ENCODE data around the gene MTHFD2L. TPM values are rescaled to one million over a fixed set of nuclear protein-coding genes. Genes with fewer than 3 reads are reported as not detected.

Gene MTHFD2L
- total and polyA plus RNA-seq, 2 of the 8 experiments (the other 6 are each of a cell fraction or from before 2014, with no cell fraction given): 5.4 to 15.0 TPM

- H3K18ac ChIP-seq (ENCODE audit: extremely low read depth, low read length): no peak overlapping the region
- H3K79me1 ChIP-seq (ENCODE audit: low read depth, low read length): no peaks in the 10 kb centered on the region
- 82% methylated on average over 2 of the region's 2 CpGs; no CpG with 5 or more reads in 1 of the 2 experiments for WGBS, 2 experiments (ENCODE audit: extremely low coverage in 1 of 2, insufficient coverage in 1 of 2, insufficient read length in 1 of 2, insufficient replicate concordance in 2 of 2, low coverage in 1 of 2, low lambda C conversion rate in 2 of 2, missing lambda C conversion rate in 1 of 2)
- CTCF ChIA-PET (ENCODE audit: partially characterized antibody): no interaction called here
- H3K36me3 ChIP-seq (ENCODE audit: control insufficient read depth in 2 of 4, insufficient read depth in 4 of 4, low read length in 3 of 4): no peaks in the 10 kb centered on the region
- H4K20me1 ChIP-seq (replicated peaks in 1 of 2; ENCODE audit: control insufficient read depth in 1 of 2, insufficient read depth in 2 of 2, low read length in 2 of 2): no peaks in the 10 kb centered on the region
- no peaks in the 10 kb centered on the region for H3K23me2 ChIP-seq (ENCODE audit: low read depth, low read length)
- POLR2A ChIA-PET (ENCODE audit: partially characterized antibody): no interaction called here
- no peak overlapping the region for H4K5ac ChIP-seq (ENCODE audit: insufficient read length, low read depth, low read length)
- H3K23ac ChIP-seq (ENCODE audit: insufficient read length): no peak overlapping the region
- no peak overlapping the region for H3K4me2 ChIP-seq (ENCODE audit: insufficient read depth in 1 of 2, low read depth in 2 of 2, low read length in 2 of 2)
- no peak overlapping the region for H2BK20ac ChIP-seq (ENCODE audit: low read length)
- H4K8ac ChIP-seq (ENCODE audit: extremely low read depth, insufficient read depth, low read length): no peak overlapping the region
- H2BK15ac ChIP-seq (ENCODE audit: low read length): no peak overlapping the region
- no peaks in the 10 kb centered on the region for H3K9me3 ChIP-seq (ENCODE audit: insufficient read depth in 2 of 2, low read depth in 1 of 2, low read length in 1 of 2)
- DNase-seq (ENCODE audit: low read depth in 1 of 2, low spot score in 2 of 2) (no peak), FAIRE-seq (no peak)
- H3K79me2 ChIP-seq (ENCODE audit: control insufficient read depth in 1 of 2, insufficient read depth in 2 of 2, low read length in 2 of 2): no peaks in the 10 kb centered on the region
- H2AK5ac ChIP-seq (ENCODE audit: low read depth, low read length): no peak overlapping the region
- no peak overlapping the region for H3K4me3 ChIP-seq (ENCODE audit: extremely low read depth in 1 of 4, insufficient read depth in 2 of 4, low read depth in 3 of 4, low read length in 4 of 4)
- H3K27ac ChIP-seq (ENCODE audit: low read depth, low read length): no peak overlapping the region
- no peaks in the 10 kb centered on the region for H3K27me3 ChIP-seq (replicated peaks in 1 of 4; ENCODE audit: control insufficient read depth in 3 of 4, extremely low read depth in 1 of 4, insufficient read depth in 3 of 4, low read length in 3 of 4)
- no peak overlapping the region for H3K14ac ChIP-seq (ENCODE audit: insufficient read length)
- no peak overlapping the region for H2BK5ac ChIP-seq (ENCODE audit: low read depth, low read length)
- no peak overlapping the region for H2BK12ac ChIP-seq (ENCODE audit: low read depth, low read length)
- no peak overlapping the region for H3K4ac ChIP-seq (replicated peaks; ENCODE audit: insufficient read length, low read depth, low read length)
- no peaks in the 10 kb centered on the region for H3K4me1 ChIP-seq (replicated peaks in 1 of 4; ENCODE audit: control insufficient read depth in 3 of 4, insufficient read depth in 4 of 4, low read length in 3 of 4)
- H2BK120ac ChIP-seq (replicated peaks; ENCODE audit: low read depth, low read length): no peak overlapping the region
- no peak overlapping the region for H3K56ac ChIP-seq (replicated peaks; ENCODE audit: insufficient read length, low read depth, low read length)
- H4K91ac ChIP-seq (replicated peaks; ENCODE audit: insufficient read length, low read length): no peak overlapping the region
- H2AFZ ChIP-seq (ENCODE audit: low read length): no peak overlapping the region
- H3K9ac ChIP-seq (replicated peaks in 1 of 4; ENCODE audit: extremely low read depth in 1 of 4, low read depth in 3 of 4, low read length in 3 of 4): no peak overlapping the region
- TF ChIP-seq POU5F1 (IDR thresholded peaks at IDR 0.05; ENCODE audit: low read depth, low read length) (no peak), SIN3A (conservative IDR thresholded peaks at IDR 0.05 in 1 of 2, IDR thresholded peaks at IDR 0.05 in 1 of 2; ENCODE audit: low read depth in 1 of 2, low read length in 2 of 2) (no peak), SUZ12 (IDR thresholded peaks at IDR 0.05; ENCODE audit: low read length) (no peak), TBP (IDR thresholded peaks at IDR 0.05; ENCODE audit: low read depth, low read length) (no peak)
Measured at GRCh38 chr4:74283614-74284013, 125.7 kb downstream of the MTHFD2L start.

Measured in H1 (cell line).